HEK293 (cell line): ENCODE measurements around the gene PELI3.
A peak's percentile ranks its signal among the peaks of the same experiment; 100 is the strongest.

Source experiments
- FEZF1 ChIP-seq: fragments of 450-650 bp; formaldehyde crosslinking; IDR thresholded peaks from 2 replicates; pipeline ENCODE4 v1.5.1; 2016; ENCODE audit warnings: missing biosample characterization, missing genetic modification characterization
- SCRT1 ChIP-seq: fragments of 450-650 bp; formaldehyde crosslinking; IDR thresholded peaks from 2 replicates; pipeline ENCODE4 v1.5.1; 2016; ENCODE audit warnings: missing biosample characterization, missing genetic modification characterization, borderline replicate concordance
- TRIM28 ChIP-seq: IDR thresholded peaks from 2 replicates; pipeline ENCODE4 v1.6.1; 2011; ENCODE audit warnings: low read length, control low read depth, borderline replicate concordance
- WT1 ChIP-seq: fragments of 450-650 bp; formaldehyde crosslinking; IDR thresholded peaks from 2 replicates; pipeline ENCODE4 v1.5.1; 2016; ENCODE audit warnings: missing biosample characterization, missing genetic modification characterization
- ZBTB17 ChIP-seq: fragments of 450-650 bp; formaldehyde crosslinking; IDR thresholded peaks from 2 replicates; pipeline ENCODE4 v1.5.1; 2016; ENCODE audit warnings: missing biosample characterization, missing genetic modification characterization
- ZNF121 ChIP-seq: fragments of 450-650 bp; formaldehyde crosslinking; IDR thresholded peaks from 2 replicates; pipeline ENCODE4 v1.5.1; 2016; ENCODE audit warnings: missing biosample characterization, missing genetic modification characterization
- ZNF16 ChIP-seq: fragments of 450-650 bp; formaldehyde crosslinking; IDR thresholded peaks from 2 replicates; pipeline ENCODE4 v1.5.1; 2016; ENCODE audit warnings: low read depth, missing biosample characterization, missing genetic modification characterization
- ZNF239 ChIP-seq: fragments of 450-650 bp; formaldehyde crosslinking; IDR thresholded peaks from 2 replicates; pipeline ENCODE4 v1.5.1; 2016; ENCODE audit warnings: missing biosample characterization, missing genetic modification characterization
- ZNF266 ChIP-seq: fragments of 450-650 bp; formaldehyde crosslinking; IDR thresholded peaks from 2 replicates; pipeline ENCODE4 v1.5.1; 2016; ENCODE audit warnings: missing biosample characterization, missing genetic modification characterization, low read depth
- ZNF335 ChIP-seq: fragments of 450-650 bp; formaldehyde crosslinking; conservative IDR thresholded peaks from 2 replicates; pipeline ENCODE4 v1.5.1; 2016; ENCODE audit warnings: missing biosample characterization, missing genetic modification characterization
- ZNF354C ChIP-seq: fragments of 450-650 bp; formaldehyde crosslinking; IDR thresholded peaks from 2 replicates; pipeline ENCODE4 v1.5.1; 2016; ENCODE audit warnings: missing biosample characterization, missing genetic modification characterization, low read depth, borderline replicate concordance
- ZNF391 ChIP-seq: fragments of 450-650 bp; formaldehyde crosslinking; IDR thresholded peaks from 2 replicates; pipeline ENCODE4 v1.5.1; 2016; ENCODE audit warnings: low read depth, missing biosample characterization, missing genetic modification characterization, borderline replicate concordance
- ZNF473 ChIP-seq: fragments of 450-650 bp; formaldehyde crosslinking; IDR thresholded peaks from 2 replicates; pipeline ENCODE4 v1.5.1; 2017; ENCODE audit warnings: missing biosample characterization, missing genetic modification characterization
- ZNF521 ChIP-seq: fragments of 450-650 bp; formaldehyde crosslinking; IDR thresholded peaks from 2 replicates; pipeline ENCODE4 v1.5.1; 2017; ENCODE audit warnings: missing biosample characterization, mild to moderate bottlenecking, missing genetic modification characterization
- ZNF600 ChIP-seq: fragments of 450-650 bp; formaldehyde crosslinking; IDR thresholded peaks from 2 replicates; pipeline ENCODE4 v1.5.1; 2016; ENCODE audit warnings: missing biosample characterization, missing genetic modification characterization
- ZNF610 ChIP-seq: fragments of 450-650 bp; formaldehyde crosslinking; IDR thresholded peaks from 2 replicates; pipeline ENCODE4 v1.5.1; 2016; ENCODE audit warnings: missing biosample characterization, missing genetic modification characterization, borderline replicate concordance
- ZNF624 ChIP-seq: fragments of 450-650 bp; formaldehyde crosslinking; IDR thresholded peaks from 2 replicates; pipeline ENCODE4 v1.5.1; 2017; ENCODE audit warnings: missing biosample characterization, missing genetic modification characterization
- ZNF660 ChIP-seq: fragments of 450-650 bp; IDR thresholded peaks from 2 replicates; pipeline ENCODE4 v1.5.1; 2018; ENCODE audit warnings: missing biosample characterization, mild to moderate bottlenecking, missing genetic modification characterization
- ZSCAN30 ChIP-seq: fragments of 450-650 bp; IDR thresholded peaks from 2 replicates; pipeline ENCODE4 v1.5.1; 2018; ENCODE audit warnings: missing biosample characterization, mild to moderate bottlenecking, missing genetic modification characterization, moderate library complexity
- TF ChIP-seq, protein P1 (sequence below): fragments of 450-650 bp; formaldehyde crosslinking; IDR thresholded peaks from 2 replicates; pipeline ENCODE4 v1.5.1; 2016; ENCODE audit warnings: missing biosample characterization, missing genetic modification characterization
- TF ChIP-seq, protein P2 (sequence below): fragments of 450-650 bp; formaldehyde crosslinking; IDR thresholded peaks from 2 replicates; pipeline ENCODE4 v1.5.1; 2016; ENCODE audit warnings: missing biosample characterization, missing genetic modification characterization
- TF ChIP-seq, protein P3 (sequence below): fragments of 450-650 bp; formaldehyde crosslinking; IDR thresholded peaks from 2 replicates; pipeline ENCODE4 v1.5.1; 2016; ENCODE audit warnings: missing biosample characterization, missing genetic modification characterization
- TF ChIP-seq, protein P4 (sequence below): fragments of 450-650 bp; formaldehyde crosslinking; IDR thresholded peaks from 2 replicates; pipeline ENCODE4 v1.5.0; 2017; ENCODE audit warnings: missing biosample characterization, missing genetic modification characterization, borderline replicate concordance
- TF ChIP-seq, protein P5 (sequence below): fragments of 450-650 bp; formaldehyde crosslinking; IDR thresholded peaks from 2 replicates; pipeline ENCODE4 v1.5.1; 2016; ENCODE audit warnings: missing biosample characterization, missing genetic modification characterization, borderline replicate concordance
- TF ChIP-seq, protein P6 (sequence below): fragments of 450-650 bp; formaldehyde crosslinking; IDR thresholded peaks from 2 replicates; pipeline ENCODE4 v1.5.1; 2016; ENCODE audit warnings: missing biosample characterization, missing genetic modification characterization
- TF ChIP-seq, protein P7 (sequence below): fragments of 450-650 bp; formaldehyde crosslinking; IDR thresholded peaks from 2 replicates; pipeline ENCODE4 v1.5.1; 2017; ENCODE audit warnings: missing biosample characterization, mild to moderate bottlenecking, missing genetic modification characterization, moderate library complexity

PELI3 gene

DNA sequence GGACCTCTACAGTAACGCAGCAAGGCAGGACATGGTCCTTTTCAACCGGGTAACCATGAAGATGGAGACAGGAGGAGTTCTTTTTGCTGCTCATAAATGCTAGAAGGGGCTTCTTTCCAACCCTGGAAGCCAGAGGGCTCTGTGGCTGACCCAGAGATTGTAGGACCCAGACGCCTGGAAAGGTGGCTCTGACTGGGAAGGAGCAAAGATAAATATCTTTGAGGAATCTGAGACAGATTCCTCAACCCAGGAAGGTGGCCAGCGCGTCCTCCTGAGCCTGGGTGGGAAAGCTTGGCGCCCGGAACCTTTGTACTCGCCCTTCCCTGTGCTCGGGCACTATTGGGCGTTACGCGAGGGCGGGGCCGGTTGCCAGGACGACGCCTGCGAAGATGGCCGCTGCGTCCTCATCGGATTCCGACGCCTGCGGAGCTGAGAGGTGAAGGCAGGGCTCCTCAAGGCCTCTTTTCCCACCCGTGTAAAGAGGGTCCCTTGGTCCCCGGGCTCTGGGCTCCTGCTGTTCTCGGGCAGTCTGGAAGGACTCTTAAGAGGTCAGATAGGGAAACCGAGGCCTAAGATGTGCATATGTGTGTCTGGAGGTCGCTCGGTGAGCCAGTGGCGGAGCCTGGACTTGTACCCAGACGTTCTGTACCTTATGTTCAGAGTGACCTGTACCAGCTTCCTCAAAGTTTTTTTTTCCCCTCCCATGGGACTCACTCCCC is 43.7 kb downstream of the PELI3 start, which contains the start of gene BBS1 (continued):
- TF ChIP-seq ZSCAN30 (tag by site-specific recombination), result 0 out of 2 replicates have a peak, but pooled peaks have one; percentile 42
- no peak for TF ChIP-seq TRIM28
- peak; percentile 89 for TF ChIP-seq ZNF660 (tag by site-specific recombination)
- TF ChIP-seq, protein P1, sequence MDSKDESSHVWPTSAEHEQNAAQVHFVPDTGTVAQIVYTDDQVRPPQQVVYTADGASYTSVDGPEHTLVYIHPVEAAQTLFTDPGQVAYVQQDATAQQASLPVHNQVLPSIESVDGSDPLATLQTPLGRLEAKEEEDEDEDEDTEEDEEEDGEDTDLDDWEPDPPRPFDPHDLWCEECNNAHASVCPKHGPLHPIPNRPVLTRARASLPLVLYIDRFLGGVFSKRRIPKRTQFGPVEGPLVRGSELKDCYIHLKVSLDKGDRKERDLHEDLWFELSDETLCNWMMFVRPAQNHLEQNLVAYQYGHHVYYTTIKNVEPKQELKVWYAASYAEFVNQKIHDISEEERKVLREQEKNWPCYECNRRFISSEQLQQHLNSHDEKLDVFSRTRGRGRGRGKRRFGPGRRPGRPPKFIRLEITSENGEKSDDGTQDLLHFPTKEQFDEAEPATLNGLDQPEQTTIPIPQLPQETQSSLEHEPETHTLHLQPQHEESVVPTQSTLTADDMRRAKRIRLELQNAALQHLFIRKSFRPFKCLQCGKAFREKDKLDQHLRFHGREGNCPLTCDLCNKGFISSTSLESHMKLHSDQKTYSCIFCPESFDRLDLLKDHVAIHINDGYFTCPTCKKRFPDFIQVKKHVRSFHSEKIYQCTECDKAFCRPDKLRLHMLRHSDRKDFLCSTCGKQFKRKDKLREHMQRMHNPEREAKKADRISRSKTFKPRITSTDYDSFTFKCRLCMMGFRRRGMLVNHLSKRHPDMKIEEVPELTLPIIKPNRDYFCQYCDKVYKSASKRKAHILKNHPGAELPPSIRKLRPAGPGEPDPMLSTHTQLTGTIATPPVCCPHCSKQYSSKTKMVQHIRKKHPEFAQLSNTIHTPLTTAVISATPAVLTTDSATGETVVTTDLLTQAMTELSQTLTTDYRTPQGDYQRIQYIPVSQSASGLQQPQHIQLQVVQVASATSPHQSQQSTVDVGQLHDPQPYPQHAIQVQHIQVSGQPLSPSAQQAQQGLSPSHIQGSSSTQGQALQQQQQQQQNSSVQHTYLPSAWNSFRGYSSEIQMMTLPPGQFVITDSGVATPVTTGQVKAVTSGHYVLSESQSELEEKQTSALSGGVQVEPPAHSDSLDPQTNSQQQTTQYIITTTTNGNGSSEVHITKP (tag by site-specific recombination), result 0 out of 2 replicates have a peak, but pooled peaks have one; percentile 14
- TF ChIP-seq, protein P2, sequence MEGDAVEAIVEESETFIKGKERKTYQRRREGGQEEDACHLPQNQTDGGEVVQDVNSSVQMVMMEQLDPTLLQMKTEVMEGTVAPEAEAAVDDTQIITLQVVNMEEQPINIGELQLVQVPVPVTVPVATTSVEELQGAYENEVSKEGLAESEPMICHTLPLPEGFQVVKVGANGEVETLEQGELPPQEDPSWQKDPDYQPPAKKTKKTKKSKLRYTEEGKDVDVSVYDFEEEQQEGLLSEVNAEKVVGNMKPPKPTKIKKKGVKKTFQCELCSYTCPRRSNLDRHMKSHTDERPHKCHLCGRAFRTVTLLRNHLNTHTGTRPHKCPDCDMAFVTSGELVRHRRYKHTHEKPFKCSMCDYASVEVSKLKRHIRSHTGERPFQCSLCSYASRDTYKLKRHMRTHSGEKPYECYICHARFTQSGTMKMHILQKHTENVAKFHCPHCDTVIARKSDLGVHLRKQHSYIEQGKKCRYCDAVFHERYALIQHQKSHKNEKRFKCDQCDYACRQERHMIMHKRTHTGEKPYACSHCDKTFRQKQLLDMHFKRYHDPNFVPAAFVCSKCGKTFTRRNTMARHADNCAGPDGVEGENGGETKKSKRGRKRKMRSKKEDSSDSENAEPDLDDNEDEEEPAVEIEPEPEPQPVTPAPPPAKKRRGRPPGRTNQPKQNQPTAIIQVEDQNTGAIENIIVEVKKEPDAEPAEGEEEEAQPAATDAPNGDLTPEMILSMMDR (tag by site-specific recombination), result no peak
- peak; percentile 61 for TF ChIP-seq ZBTB17 (tag by site-specific recombination)
- TF ChIP-seq ZNF624 (tag by site-specific recombination), result no peak
- TF ChIP-seq FEZF1 (tag by site-specific recombination), result no peak
- no peak for TF ChIP-seq ZNF473 (tag by site-specific recombination)
- TF ChIP-seq, protein P3, sequence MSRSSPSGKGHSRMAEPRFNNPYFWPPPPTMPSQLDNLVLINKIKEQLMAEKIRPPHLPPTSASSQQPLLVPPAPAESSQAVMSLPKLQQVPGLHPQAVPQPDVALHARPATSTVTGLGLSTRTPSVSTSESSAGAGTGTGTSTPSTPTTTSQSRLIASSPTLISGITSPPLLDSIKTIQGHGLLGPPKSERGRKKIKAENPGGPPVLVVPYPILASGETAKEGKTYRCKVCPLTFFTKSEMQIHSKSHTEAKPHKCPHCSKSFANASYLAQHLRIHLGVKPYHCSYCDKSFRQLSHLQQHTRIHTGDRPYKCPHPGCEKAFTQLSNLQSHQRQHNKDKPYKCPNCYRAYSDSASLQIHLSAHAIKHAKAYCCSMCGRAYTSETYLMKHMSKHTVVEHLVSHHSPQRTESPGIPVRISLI (tag by site-specific recombination), result no peak; the same call in 1 of the 2 replicates
- TF ChIP-seq, protein P4, sequence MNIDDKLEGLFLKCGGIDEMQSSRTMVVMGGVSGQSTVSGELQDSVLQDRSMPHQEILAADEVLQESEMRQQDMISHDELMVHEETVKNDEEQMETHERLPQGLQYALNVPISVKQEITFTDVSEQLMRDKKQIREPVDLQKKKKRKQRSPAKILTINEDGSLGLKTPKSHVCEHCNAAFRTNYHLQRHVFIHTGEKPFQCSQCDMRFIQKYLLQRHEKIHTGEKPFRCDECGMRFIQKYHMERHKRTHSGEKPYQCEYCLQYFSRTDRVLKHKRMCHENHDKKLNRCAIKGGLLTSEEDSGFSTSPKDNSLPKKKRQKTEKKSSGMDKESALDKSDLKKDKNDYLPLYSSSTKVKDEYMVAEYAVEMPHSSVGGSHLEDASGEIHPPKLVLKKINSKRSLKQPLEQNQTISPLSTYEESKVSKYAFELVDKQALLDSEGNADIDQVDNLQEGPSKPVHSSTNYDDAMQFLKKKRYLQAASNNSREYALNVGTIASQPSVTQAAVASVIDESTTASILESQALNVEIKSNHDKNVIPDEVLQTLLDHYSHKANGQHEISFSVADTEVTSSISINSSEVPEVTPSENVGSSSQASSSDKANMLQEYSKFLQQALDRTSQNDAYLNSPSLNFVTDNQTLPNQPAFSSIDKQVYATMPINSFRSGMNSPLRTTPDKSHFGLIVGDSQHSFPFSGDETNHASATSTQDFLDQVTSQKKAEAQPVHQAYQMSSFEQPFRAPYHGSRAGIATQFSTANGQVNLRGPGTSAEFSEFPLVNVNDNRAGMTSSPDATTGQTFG (tag by site-specific recombination), result no peak; the same call in 1 of the 2 replicates
- TF ChIP-seq ZNF239 (tag by site-specific recombination), result no peak
- TF ChIP-seq ZNF610, result no peak
- no peak for TF ChIP-seq SCRT1 (tag by site-specific recombination)
- no peak; the same call in 1 of the 2 replicates for TF ChIP-seq ZNF600 (tag by site-specific recombination)
- peak; percentile 72 for TF ChIP-seq ZNF335
- no peak for TF ChIP-seq WT1
- TF ChIP-seq ZNF354C (tag by site-specific recombination), result no peak
- TF ChIP-seq, protein P5, sequence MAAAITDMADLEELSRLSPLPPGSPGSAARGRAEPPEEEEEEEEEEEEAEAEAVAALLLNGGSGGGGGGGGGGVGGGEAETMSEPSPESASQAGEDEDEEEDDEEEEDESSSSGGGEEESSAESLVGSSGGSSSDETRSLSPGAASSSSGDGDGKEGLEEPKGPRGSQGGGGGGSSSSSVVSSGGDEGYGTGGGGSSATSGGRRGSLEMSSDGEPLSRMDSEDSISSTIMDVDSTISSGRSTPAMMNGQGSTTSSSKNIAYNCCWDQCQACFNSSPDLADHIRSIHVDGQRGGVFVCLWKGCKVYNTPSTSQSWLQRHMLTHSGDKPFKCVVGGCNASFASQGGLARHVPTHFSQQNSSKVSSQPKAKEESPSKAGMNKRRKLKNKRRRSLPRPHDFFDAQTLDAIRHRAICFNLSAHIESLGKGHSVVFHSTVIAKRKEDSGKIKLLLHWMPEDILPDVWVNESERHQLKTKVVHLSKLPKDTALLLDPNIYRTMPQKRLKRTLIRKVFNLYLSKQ (tag by site-specific recombination), result no peak
- TF ChIP-seq, protein P6, sequence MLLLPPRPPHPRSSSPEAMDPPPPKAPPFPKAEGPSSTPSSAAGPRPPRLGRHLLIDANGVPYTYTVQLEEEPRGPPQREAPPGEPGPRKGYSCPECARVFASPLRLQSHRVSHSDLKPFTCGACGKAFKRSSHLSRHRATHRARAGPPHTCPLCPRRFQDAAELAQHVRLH (tag by site-specific recombination), result peak; percentile 50
- TF ChIP-seq ZNF16 (tag by site-specific recombination), result no peak
- TF ChIP-seq ZNF121, result no peak
- no peak for TF ChIP-seq ZNF266
- TF ChIP-seq ZNF391 (tag by site-specific recombination), result 0 out of 2 replicates have a peak, but pooled peaks have one; percentile 78
- TF ChIP-seq, protein P7, sequence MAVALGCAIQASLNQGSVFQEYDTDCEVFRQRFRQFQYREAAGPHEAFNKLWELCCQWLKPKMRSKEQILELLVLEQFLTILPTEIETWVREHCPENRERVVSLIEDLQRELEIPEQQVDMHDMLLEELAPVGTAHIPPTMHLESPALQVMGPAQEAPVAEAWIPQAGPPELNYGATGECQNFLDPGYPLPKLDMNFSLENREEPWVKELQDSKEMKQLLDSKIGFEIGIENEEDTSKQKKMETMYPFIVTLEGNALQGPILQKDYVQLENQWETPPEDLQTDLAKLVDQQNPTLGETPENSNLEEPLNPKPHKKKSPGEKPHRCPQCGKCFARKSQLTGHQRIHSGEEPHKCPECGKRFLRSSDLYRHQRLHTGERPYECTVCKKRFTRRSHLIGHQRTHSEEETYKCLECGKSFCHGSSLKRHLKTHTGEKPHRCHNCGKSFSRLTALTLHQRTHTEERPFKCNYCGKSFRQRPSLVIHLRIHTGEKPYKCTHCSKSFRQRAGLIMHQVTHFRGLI, result no peak
- no peak for TF ChIP-seq ZNF521 (tag by site-specific recombination)
